ENCODE results near the gene EIF3D. TPM values are rescaled to one million over a fixed set of nuclear protein-coding genes. Genes with fewer than 3 reads are reported as not detected.
A peak's percentile ranks its signal among the peaks of the same experiment; 100 is the strongest.

Gene EIF3D
- total and polyA plus RNA-seq, 2 of the 8 experiments (the other 6 are each of a cell fraction or from before 2014, with no cell fraction given), result 195 to 408 TPM

GRCh38 chr22:36486619-36487384 is 42.2 kb downstream of the EIF3D start:
- DNase-seq (ENCODE audit: low read depth in 1 of 2, low spot score in 2 of 2), result peak in 1 of 2 experiments; percentile 85
- Histone ChIP-seq H2BK15ac (ENCODE audit: low read length) (no peak overlapping the region; the same call in 1 of the 2 replicates), H3K18ac (ENCODE audit: extremely low read depth, low read length) (no peak overlapping the region), H4K8ac (ENCODE audit: extremely low read depth, insufficient read depth, low read length) (no peak overlapping the region), H3K27me3 (replicated peaks in 1 of 4; ENCODE audit: control insufficient read depth in 3 of 4, extremely low read depth in 1 of 4, insufficient read depth in 3 of 4, low read length in 3 of 4) (peaks cover 0 to 7% (median 5%) of the 10 kb centered on the region in 4 experiments; a peak in 5 of 7 replicates), H4K20me1 (replicated peaks in 1 of 2; ENCODE audit: control insufficient read depth in 1 of 2, insufficient read depth in 2 of 2, low read length in 2 of 2) (no peaks in the 10 kb centered on the region), H3K9ac (replicated peaks in 1 of 4; ENCODE audit: extremely low read depth in 1 of 4, low read depth in 3 of 4, low read length in 3 of 4) (no peak overlapping the region), H3K4me1 (replicated peaks in 1 of 4; ENCODE audit: control insufficient read depth in 3 of 4, insufficient read depth in 4 of 4, low read length in 3 of 4) (no peaks in the 10 kb centered on the region; a peak in 1 of 7 replicates), H4K91ac (replicated peaks; ENCODE audit: insufficient read length, low read length) (no peak overlapping the region), H3K4me3 (ENCODE audit: extremely low read depth in 1 of 4, insufficient read depth in 2 of 4, low read depth in 3 of 4, low read length in 4 of 4) (no peak overlapping the region), H3K23ac (ENCODE audit: insufficient read length) (no peak overlapping the region), H3K36me3 (ENCODE audit: control insufficient read depth in 2 of 4, insufficient read depth in 4 of 4, low read length in 3 of 4) (peaks cover 0 to 16% (median 4%) of the 10 kb centered on the region in 4 experiments; a peak in 5 of 8 replicates), H2BK20ac (ENCODE audit: low read length) (no peak overlapping the region), H2AFZ (ENCODE audit: low read length) (no peak overlapping the region), H2BK5ac (ENCODE audit: low read depth, low read length) (no peak overlapping the region), H3K4me2 (ENCODE audit: insufficient read depth in 1 of 2, low read depth in 2 of 2, low read length in 2 of 2) (no peak overlapping the region), H3K56ac (replicated peaks; ENCODE audit: insufficient read length, low read depth, low read length) (no peak overlapping the region), H3K79me2 (ENCODE audit: control insufficient read depth in 1 of 2, insufficient read depth in 2 of 2, low read length in 2 of 2) (no peaks in the 10 kb centered on the region), H3K79me1 (ENCODE audit: low read depth, low read length) (no peaks in the 10 kb centered on the region), H3K4ac (replicated peaks; ENCODE audit: insufficient read length, low read depth, low read length) (no peak overlapping the region), H3K9me3 (ENCODE audit: insufficient read depth in 2 of 2, low read depth in 1 of 2, low read length in 1 of 2) (no peaks in the 10 kb centered on the region), H2BK12ac (ENCODE audit: low read depth, low read length) (0 out of 2 replicates have a peak overlapping the region, but pooled peaks have one; percentile 33), H2AK5ac (ENCODE audit: low read depth, low read length) (no peak overlapping the region), H3K27ac (ENCODE audit: low read depth, low read length) (no peak overlapping the region), H2BK120ac (replicated peaks; ENCODE audit: low read depth, low read length) (no peak overlapping the region), H3K23me2 (ENCODE audit: low read depth, low read length) (no peaks in the 10 kb centered on the region), H4K5ac (ENCODE audit: insufficient read length, low read depth, low read length) (no peak overlapping the region), H3K14ac (ENCODE audit: insufficient read length) (no peak overlapping the region)
- ChIA-PET POLR2A (ENCODE audit: partially characterized antibody) (interaction anchor here (0.8 to 1.0 kb wide), 5 partner anchors 17 to 154 kb away, joined by 3 to 6 read pairs (median 4); no protein-coding TSS in a partner anchor), CTCF (ENCODE audit: partially characterized antibody) (interaction anchor here (0.5 to 4.9 kb wide), 55 partner anchors 9 to 342 kb away, joined by 3 to 31 read pairs (median 4); partner anchors contain the start of genes APOL2 and FOXRED2)
- TF ChIP-seq CTCF (IDR thresholded peaks at IDR 0.05; ENCODE audit: control extremely low read depth in 1 of 3, insufficient read depth in 1 of 3, low read depth in 1 of 3, low read length in 3 of 3) (peak; percentile 70 to 86 (median 83)), ATF3 (IDR thresholded peaks at IDR 0.05; ENCODE audit: insufficient read depth, low read depth, low read length) (no peak), RAD21 (IDR thresholded peaks at IDR 0.05 in 1 of 2, conservative IDR thresholded peaks at IDR 0.05 in 1 of 2; ENCODE audit: low read depth in 2 of 2, low read length in 2 of 2) (peak; percentile 83 to 91)
- WGBS, 2 experiments (ENCODE audit: extremely low coverage in 1 of 2, insufficient coverage in 1 of 2, insufficient read length in 1 of 2, insufficient replicate concordance in 2 of 2, low coverage in 1 of 2, low lambda C conversion rate in 2 of 2, missing lambda C conversion rate in 1 of 2), result 79% methylated on average over 13 of the region's 13 CpGs; no CpG with 5 or more reads in 1 of the 2 experiments
- peak; percentile 97 for FAIRE-seq
